ENCODE measurements around the gene BCAM.
A peak's percentile ranks its signal among the peaks of the same experiment; 100 is the strongest.
"Not testable (repeated sequence)": the region's sequence is repeated elsewhere in the genome, so short reads cannot be mapped to it uniquely, and the experiment has no call there.

BCAM gene

GRCh38 chr19:44816301-44816700 is 7.4 kb downstream of the BCAM start:
- no peak for DNase-seq (ENCODE audit: extremely low read depth in 1 of 2, low read depth in 1 of 2)

DNA sequence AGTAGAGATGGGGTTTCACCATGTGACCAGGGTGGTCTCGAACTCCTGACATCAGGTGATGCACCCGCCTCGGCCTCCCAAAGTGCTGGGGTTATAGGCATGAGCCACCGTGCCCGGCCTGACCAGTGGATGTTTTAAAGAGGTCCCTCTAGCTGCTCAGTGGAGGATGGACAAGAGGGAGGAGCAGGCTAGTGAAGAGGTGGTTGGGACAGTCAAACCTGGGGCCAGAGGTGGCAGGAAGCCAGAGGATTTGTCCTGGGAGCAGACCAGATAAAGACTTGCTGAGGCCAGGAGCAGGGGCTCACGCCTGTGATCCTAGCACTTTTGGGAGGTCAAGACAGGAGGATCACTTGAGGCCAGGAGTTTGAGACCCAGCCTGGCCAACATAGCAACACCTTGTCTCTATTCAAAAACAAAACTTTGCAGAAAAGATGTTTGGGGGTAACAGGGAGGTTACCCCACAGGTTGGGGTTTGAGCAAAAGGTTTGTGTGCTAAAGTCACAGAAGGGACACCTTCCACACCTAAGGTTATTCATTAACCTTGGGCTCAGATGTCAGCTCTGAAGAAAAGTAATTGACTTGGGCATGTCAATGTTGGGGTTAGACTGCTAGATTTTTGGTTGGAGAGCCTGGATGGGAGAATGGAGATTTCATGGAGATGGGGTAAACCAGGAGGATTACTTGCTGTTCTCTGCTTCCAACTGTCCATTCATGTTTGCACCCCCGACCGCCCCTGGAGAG is 9.0 kb downstream of the BCAM start:
- no peak for DNase-seq (ENCODE audit: extremely low read depth in 1 of 2, low read depth in 1 of 2)

- no peak for DNase-seq (ENCODE audit: extremely low read depth in 1 of 2, low read depth in 1 of 2)
Measured at GRCh38 chr19:44818466-44819031, 9.6 kb downstream of the BCAM start.

DNA sequence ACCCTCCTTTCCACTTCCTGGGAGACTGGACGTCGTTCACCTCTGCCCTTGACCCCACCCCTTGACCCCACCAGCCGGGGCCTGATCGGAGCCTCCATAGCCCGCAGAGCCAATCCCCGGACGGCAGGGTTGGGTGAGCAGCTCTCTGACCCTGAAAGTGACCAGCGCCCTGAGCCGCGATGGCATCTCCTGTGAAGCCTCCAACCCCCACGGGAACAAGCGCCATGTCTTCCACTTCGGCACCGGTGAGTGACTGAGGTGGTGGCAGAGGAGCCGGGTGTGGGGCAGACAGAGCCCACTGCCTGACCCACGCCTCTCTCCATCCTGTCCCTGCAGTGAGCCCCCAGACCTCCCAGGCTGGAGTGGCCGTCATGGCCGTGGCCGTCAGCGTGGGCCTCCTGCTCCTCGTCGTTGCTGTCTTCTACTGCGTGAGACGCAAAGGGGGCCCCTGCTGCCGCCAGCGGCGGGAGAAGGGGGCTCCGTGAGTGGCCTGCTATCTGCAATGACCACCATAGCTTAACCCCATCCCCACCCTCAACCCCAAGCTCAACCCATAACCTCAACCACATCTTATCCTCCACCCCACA is 10.4 kb downstream of the BCAM start:
- no peak for DNase-seq (ENCODE audit: extremely low read depth in 1 of 2, low read depth in 1 of 2)

- no peak for DNase-seq (ENCODE audit: extremely low read depth in 1 of 2, low read depth in 1 of 2)
Measured at GRCh38 chr19:44820648-44821609, 12.0 kb downstream of the BCAM start.

GRCh38 chr19:44822177-44822576 is 13.3 kb downstream of the BCAM start:
- no peak for DNase-seq (ENCODE audit: extremely low read depth in 1 of 2, low read depth in 1 of 2)

DNA sequence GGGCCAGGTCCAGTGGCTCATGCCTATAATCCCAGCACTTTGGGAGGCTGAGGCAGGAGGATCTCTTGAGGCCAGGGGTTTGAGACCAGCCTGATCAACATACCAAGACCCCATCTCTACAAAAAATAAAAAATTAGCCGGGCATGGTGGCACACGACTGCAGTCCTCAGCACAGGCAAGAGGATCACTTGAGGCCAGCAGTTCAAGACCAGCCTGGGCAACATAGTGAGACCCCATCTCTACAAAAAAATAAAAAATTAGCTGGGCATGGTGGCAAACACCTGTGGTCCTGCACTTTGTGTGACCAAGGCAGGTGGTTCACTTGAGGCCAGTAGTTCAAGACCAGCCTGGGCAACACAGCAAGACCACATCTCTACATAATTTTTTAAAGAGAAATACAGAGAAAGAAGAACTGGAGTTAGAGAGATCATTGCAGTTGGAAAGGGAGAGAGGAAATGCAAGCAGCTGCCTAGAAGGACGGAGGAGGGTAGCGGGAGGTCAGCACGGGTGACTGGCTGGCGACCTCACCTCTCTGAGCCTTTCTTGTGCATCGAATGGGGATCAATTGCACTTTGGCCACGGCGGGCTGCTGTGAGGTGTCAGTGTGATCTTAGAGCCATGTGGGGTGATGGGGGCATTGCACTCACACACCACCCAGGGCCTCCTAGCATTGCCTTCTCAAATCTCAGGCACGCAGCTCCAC is 13.9 kb downstream of the BCAM start:
- DNase-seq (ENCODE audit: extremely low read depth in 1 of 2, low read depth in 1 of 2), result no peak

DNA sequence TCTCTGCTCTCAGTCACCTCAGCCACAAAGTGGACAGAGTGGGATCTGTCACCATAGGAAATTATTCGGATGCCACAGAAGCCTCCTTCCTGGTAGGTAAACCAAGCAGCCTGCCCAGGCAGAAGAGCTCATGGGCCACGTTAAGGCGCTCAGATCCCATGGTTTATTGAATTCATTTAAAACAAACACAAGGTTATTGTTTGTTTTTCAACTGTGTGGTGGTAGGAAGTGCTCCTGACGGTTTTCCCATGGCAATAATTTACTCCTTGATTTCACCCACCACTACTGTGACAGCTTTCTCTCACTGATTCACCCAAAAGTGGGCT is 14.4 kb downstream of the BCAM start:
- no peak for DNase-seq (ENCODE audit: extremely low read depth in 1 of 2, low read depth in 1 of 2)

DNA sequence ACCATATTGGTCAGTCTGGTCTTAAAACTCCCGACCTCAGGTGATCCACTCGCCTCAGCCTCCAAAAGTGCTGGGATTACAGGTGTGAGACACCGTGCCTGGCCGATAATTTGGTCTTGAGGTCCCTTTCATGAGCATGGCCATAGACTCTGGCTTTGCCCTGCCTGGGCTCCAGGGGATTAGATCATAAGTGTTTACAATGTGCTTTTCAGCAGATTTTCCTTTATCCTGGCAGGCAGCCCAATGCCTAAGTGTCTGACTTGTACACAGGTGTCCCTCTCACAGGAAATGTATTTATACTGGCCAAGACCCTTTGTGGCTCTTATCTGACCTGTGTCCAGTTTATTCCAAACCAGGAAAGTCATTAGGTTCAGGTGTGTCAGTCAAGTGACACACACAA is 15.9 kb downstream of the BCAM start:
- no peak for DNase-seq (ENCODE audit: extremely low read depth in 1 of 2, low read depth in 1 of 2)

DNA sequence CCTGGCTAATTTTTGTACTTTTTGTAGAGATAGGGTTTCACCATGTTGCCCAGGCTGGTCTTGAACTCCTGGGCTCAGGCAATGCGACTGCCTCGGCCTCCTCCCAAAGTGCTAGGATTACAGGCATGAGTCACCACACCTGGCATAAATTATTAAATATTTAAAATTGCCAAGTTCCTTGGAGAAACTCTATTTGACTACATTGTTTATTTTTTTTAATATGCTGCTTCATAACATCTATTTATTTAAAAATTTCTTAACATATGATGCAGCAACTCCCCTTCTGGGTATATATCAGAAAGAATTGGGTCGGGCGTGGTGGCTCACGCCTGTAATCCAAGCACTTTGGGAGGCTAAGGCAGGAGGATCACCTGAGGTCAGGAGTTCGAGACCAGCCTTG is 24.0 kb downstream of the BCAM start:
- DNase-seq (ENCODE audit: extremely low read depth in 1 of 2, low read depth in 1 of 2), result not testable (repeated sequence)

- DNase-seq (ENCODE audit: extremely low read depth in 1 of 2, low read depth in 1 of 2), result not testable (repeated sequence)
Measured at GRCh38 chr19:44834399-44834798, 25.5 kb downstream of the BCAM start.

DNA sequence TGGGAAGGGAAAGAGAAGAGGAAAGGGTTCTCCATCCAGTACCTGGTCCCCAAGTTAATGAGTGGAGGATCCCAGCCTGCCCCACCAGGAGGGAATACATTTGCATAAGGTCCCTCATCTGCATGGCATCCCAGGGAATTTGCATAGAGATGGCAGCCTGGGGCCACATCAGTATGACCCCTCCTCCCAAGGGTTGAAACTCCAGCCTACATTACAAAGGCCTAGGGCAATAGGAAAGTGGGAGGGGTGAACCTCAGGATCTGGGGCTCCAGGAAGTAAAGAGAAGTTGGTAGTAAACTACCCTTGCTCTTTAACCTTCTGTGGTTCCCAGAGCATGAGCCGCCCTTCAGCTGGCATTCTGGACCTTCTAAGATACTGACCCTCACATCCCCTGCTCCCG is 30.4 kb downstream of the BCAM start:
- DNase-seq (ENCODE audit: extremely low read depth in 1 of 2, low read depth in 1 of 2), result no peak

GRCh38 chr19:44840811-44841210 is 31.9 kb downstream of the BCAM start:
- DNase-seq (ENCODE audit: extremely low read depth in 1 of 2, low read depth in 1 of 2), result no peak

GRCh38 chr19:44841231-44841630 is 32.3 kb downstream of the BCAM start:
- DNase-seq (ENCODE audit: extremely low read depth in 1 of 2, low read depth in 1 of 2), result no peak

DNA sequence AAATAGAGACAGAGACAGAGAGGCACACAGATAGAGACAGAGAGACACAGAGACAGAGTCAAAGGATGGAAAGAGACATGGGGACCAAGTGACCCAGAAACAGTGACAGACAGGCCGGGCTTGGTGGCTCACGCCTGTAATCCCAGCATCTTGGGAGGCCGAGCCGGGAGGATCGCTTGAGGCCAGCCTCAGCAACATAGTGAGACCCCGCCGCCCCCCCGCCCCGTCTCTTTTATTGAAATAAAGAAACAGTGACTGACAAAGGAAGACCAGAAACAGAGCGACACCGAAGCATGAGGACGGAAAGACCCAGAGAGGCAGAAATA is 36.3 kb downstream of the BCAM start:
- DNase-seq (ENCODE audit: extremely low read depth in 1 of 2, low read depth in 1 of 2), result no peak

DNA sequence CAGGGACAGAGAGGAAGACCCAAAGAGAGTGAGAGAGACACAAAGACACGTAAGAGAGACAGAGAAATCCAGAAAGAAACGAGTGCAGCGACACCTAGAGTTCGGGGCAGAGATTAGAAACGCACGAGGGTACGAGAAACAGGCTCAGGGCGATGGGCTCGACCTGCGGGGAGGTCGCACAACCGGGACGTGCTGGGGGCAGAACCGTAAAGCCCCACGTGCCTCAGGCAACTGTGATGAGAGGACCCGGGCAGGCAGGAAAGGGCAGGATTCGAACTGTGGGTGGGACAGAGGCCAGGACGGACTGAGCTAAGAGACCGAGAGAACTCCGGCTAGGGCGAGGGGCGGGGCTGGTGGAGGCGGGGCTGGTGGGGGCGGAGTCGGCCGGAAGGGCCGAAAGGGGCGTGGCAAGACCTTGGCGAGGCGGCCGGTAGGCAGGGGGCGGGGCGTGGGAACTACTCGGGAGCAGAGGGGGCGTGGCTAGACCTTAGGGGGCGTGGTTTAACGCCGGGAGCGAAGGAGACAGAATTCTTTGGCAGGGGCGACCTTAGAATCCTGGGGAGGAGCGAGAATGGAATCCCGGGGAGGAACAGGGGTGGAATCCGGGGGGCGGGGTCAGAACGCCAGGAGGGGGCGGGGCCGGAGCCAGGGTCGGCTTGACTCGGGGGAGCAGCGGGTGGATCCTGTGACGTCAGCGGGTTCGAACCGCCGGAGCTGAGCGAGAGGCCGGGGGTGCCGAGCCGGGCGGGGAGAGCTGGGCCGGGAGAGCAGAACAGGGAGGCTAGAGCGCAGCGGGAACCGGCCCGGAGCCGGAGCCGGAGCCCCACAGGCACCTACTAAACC is 36.9 kb downstream of the BCAM start, which contains the start of gene NECTIN2:
TSS of gene NECTIN2 (plus strand) at position 686 of the 843 bp plus-strand sequence. CDS start 229 bp downstream, outside the sequence.
- peak; percentile 70 to 87 for DNase-seq (ENCODE audit: extremely low read depth in 1 of 2, low read depth in 1 of 2)

DNA sequence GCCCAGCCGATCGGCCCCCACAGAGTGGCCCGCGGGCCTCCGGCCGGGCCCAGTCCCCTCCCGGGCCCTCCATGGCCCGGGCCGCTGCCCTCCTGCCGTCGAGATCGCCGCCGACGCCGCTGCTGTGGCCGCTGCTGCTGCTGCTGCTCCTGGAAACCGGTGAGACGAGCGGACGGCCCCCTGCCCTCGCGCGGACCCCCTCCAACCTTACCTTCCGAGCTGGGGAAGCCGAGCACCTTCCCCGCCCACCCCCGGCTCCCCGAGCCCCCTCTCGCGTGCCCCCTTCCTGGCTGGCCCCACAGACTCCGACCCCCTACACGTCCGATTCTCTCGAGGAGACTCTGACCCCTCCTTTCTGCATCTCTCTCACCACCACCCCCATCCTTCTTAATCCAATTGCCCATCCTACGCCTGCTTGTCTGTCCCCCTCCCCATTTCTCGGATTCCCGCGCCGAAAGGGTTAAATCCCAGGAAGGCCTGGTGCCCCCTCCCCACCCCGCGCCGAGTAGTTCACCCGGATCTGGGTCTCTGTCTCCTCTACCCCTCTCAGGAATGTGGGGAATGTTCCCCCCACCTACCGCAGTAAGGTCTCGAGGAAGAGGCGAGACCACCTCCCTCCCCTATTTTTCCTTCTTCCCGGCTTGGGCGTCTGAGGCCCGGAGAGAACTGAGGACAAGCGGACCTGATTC is 37.7 kb downstream of the BCAM start:
- no peak for DNase-seq (ENCODE audit: extremely low read depth in 1 of 2, low read depth in 1 of 2)

- no peak for DNase-seq (ENCODE audit: extremely low read depth in 1 of 2, low read depth in 1 of 2)
Measured at GRCh38 chr19:44847144-44848035, 38.5 kb downstream of the BCAM start.

All from stimulated activated CD8-positive, alpha-beta memory T cell treated with anti-CD3 and anti-CD28 coated beads, Interleukin-7, amount 100 ng/mL, for 48 hours (primary cell).